ENCODE measurements around the gene LRRC71.
A peak's percentile ranks its signal among the peaks of the same experiment; 100 is the strongest.

DNA sequence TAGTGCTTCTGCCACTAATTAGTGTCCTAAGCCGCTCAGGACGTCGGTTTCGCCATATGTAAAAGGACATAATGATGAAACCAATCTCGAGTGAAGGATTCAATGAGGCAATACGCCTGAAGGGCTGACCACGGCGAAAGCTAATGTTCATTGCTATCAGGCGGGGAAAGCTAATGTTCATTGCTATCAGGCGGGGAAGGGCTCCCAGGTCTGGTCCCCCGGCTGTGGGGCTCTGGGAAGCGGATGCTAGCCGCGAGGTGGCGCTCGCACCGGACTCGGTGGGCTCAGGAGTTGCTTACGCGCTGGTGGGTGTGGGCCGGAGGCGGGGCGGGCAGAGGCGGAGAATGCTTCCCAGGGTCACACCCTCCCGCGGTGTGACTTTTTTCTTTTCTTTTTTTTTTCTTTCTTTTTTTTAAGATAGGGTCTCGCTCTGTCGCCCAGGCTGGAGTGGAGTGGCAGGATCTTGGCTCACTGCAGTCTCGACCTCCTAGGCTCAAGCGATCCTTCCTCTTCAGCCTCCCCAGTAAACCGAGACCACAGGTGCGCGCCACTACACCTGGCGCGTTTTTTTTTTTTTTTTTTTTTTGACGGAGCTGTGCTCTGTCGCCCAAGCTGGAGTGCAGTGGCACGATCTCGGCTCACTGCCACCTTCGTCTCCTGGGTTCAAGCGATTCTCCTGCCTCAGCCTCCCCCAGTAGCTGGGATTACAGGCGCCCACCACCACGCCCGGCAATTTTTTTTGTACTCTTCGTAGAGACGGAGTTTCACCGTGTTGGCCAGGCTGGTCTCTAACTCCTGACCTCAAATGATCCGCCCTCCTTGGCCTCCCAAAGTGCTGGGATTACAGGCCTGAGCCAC is 28.0 kb upstream of the LRRC71 start:
- no peak for TF ChIP-seq POLR2AphosphoS5 (IDR thresholded peaks at IDR 0.05)
- TF ChIP-seq CTCF (IDR thresholded peaks at IDR 0.05), result peak; percentile 70 to 84
